Brain microvascular endothelial cell (primary cell): ENCODE results near the gene PARP3.

Experiments used
- DNase-seq: peaks from one replicate; pipeline ENCODE4 v3.0.0-alpha.2; 2020
- H3K27ac ChIP-seq: fragments of 250-450 bp; sonication (Bioruptor Pico); 2 replicates; pipeline ENCODE4 v1.5.1; 2020; ENCODE audit warnings: mild to moderate bottlenecking, moderate library complexity
- H3K27me3 ChIP-seq: fragments of 250-450 bp; sonication (Bioruptor Pico); replicated peaks from 2 replicates; pipeline ENCODE4 v1.5.1; 2020; ENCODE audit warnings: mild to moderate bottlenecking
- H3K36me3 ChIP-seq: fragments of 250-450 bp; sonication (Bioruptor Pico); replicated peaks from 2 replicates; pipeline ENCODE4 v1.5.1; 2020; ENCODE audit warnings: mild to moderate bottlenecking
- H3K4me3 ChIP-seq: 2 replicates; pipeline ENCODE4 v1.5.1; 2011; ENCODE audit warnings: low read depth, mild to moderate bottlenecking, control low read depth, low read length, moderate library complexity
- in situ Hi-C: cut with HindIII; loops from 2 replicates; pipeline ENCODE4 v1.10.0; 2017; ENCODE audit warnings: low sequenced_read_pairs, low pct_ligation_motif_present
- TF ChIP-seq, protein P1 (sequence below): IDR thresholded peaks from 2 replicates; pipeline ENCODE4 v1.5.1; 2011; ENCODE audit warnings: low read depth, mild to moderate bottlenecking, moderate library complexity, low read length, control low read depth, inconsistent platforms; ENCODE audit errors: missing control alignments

Gene PARP3

DNA sequence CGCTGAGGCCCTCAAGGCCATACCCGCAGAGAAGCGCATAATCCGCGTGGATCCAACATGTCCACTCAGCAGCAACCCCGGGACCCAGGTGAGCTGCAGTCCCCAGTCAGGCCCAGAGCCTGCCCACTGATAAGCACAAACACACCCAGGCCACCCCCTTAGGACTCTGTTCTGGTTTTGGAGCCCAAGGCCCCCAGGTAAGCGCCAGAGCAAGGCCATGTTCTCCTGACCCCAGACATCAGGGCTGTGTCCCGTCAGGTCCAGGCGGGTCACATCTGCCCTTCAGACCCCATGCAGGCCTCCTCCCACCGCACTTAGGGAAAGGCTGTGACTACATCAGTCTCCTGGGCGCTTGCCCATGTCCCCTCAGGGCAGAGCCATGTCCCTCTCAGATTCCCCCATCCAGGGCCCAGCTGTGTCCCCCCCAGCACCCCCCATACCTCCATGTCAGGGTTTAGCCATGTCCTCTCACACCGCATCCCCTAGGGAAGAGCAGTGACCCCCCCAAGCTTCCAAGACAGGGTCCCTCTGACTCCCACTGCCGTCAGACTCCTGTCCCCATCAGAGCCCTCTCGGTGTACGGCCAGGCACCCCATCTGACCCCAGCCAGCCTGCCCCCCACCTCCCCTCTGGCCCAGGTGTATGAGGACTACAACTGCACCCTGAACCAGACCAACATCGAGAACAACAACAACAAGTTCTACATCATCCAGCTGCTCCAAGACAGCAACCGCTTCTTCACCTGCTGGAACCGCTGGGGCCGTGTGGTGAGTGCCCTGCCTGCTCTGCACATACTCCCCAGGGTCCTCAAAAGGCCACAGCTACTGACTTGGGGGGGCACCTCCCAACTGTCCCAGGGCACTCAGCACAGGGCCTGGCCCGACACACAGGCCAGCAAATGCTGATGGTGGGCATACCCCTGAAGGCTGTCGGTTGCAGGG is 1.6 kb downstream of the PARP3 start:
- H3K4me3 ChIP-seq = no peak overlapping the region
- TF ChIP-seq, protein P1, sequence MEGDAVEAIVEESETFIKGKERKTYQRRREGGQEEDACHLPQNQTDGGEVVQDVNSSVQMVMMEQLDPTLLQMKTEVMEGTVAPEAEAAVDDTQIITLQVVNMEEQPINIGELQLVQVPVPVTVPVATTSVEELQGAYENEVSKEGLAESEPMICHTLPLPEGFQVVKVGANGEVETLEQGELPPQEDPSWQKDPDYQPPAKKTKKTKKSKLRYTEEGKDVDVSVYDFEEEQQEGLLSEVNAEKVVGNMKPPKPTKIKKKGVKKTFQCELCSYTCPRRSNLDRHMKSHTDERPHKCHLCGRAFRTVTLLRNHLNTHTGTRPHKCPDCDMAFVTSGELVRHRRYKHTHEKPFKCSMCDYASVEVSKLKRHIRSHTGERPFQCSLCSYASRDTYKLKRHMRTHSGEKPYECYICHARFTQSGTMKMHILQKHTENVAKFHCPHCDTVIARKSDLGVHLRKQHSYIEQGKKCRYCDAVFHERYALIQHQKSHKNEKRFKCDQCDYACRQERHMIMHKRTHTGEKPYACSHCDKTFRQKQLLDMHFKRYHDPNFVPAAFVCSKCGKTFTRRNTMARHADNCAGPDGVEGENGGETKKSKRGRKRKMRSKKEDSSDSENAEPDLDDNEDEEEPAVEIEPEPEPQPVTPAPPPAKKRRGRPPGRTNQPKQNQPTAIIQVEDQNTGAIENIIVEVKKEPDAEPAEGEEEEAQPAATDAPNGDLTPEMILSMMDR = no peak
- no peaks in the 10 kb centered on the region for H3K27me3 ChIP-seq
- H3K27ac ChIP-seq = no peak overlapping the region
- H3K36me3 ChIP-seq = no peaks in the 10 kb centered on the region
- in situ Hi-C loops = no loop called here
- no peak for DNase-seq

DNA sequence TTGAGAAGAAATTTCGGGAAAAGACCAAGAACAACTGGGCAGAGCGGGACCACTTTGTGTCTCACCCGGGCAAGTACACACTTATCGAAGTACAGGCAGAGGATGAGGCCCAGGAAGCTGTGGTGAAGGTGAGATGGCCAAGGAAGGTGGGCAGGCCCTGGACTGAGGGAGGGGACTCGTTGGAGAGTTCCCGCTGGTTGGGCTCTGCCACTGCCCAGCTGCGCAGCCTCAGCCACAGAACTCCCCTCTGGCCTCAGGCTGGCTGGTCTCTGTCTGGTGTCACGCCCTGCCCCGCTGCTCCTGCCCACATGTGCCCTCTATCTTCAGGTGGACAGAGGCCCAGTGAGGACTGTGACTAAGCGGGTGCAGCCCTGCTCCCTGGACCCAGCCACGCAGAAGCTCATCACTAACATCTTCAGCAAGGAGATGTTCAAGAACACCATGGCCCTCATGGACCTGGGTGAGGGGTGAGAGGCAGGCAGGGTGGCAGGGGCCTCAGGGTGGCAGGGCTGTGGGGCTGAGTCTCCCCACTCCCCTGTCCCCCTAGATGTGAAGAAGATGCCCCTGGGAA is 2.4 kb downstream of the PARP3 start:
- H3K4me3 ChIP-seq = no peak overlapping the region
- TF ChIP-seq, protein P1 = no peak
- no peak for DNase-seq
- in situ Hi-C loops = no loop called here
- no peaks in the 10 kb centered on the region for H3K27me3 ChIP-seq
- H3K36me3 ChIP-seq = no peaks in the 10 kb centered on the region
- H3K27ac ChIP-seq = no peak overlapping the region

DNA sequence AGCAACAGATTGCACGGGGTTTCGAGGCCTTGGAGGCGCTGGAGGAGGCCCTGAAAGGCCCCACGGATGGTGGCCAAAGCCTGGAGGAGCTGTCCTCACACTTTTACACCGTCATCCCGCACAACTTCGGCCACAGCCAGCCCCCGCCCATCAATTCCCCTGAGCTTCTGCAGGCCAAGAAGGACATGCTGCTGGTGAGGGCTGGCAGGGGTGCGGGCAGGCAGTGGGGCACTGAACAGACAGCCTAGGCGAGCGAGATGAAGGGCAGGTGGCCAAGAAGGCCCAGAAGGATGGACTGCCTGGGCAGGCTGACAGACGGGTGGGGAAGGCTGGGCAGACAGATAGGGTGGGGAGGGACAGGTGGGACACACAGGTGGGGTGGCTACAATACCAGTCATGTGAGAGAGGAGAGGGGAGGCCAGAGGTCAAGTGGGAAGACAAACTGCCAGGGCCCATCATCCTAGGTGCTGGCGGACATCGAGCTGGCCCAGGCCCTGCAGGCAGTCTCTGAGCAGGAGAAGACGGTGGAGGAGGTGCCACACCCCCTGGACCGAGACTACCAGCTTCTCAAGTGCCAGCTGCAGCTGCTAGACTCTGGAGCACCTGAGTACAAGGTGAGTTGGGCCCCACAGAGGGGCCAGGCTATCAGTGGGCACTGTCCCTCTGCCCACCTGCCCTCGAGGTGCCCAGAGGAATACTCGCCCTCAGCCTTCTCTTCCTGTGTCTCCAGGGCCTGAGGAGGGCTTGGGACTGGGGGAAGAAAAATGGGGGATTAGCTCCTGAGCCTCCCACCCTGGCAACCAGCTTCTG is 3.1 kb downstream of the PARP3 start:
- Histone ChIP-seq H3K36me3 (no peaks in the 10 kb centered on the region), H3K4me3 (no peak overlapping the region), H3K27ac (no peak overlapping the region), H3K27me3 (no peaks in the 10 kb centered on the region)
- TF ChIP-seq, protein P1 = no peak
- DNase-seq = no peak
- in situ Hi-C loops = no loop called here

DNA sequence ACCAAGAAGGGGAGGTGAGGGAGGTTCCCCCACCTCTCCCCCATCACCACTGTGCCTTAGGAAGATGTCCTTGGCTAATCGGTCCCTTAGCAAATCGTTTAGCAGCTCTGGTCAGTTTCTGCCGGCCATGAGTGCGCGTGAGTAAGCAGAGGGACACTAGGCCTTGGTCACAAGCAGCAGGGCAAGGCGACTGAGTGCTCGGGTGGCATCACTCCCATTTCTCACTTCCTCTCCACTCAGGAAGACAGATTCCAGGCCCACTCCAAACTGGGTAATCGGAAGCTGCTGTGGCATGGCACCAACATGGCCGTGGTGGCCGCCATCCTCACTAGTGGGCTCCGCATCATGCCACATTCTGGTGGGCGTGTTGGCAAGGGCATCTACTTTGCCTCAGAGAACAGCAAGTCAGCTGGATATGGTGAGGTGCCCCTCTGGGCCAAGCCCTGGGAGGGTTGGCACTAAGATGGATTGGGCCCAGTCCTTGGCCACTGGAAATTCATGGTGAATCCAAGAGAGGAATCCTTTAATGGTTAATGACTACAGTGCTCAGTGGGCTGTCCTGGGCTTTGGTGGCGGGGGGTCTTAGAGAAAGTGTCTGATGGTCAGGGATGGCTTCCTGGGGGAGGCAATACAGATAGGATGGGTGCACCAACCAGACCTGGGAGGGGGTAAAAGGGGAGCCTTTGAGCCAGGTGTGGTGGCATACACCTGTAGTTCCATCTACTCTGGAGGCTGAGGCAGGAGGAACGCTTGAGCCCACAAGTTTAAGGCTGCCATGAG is 4.0 kb downstream of the PARP3 start:
- no peak for DNase-seq
- Histone ChIP-seq H3K36me3 (no peaks in the 10 kb centered on the region), H3K4me3 (no peak overlapping the region), H3K27me3 (no peaks in the 10 kb centered on the region), H3K27ac (no peak overlapping the region)
- in situ Hi-C loops = no loop called here
- TF ChIP-seq, protein P1 = no peak

- Histone ChIP-seq H3K27me3 (no peaks in the 10 kb centered on the region), H3K27ac (no peak overlapping the region), H3K36me3 (no peaks in the 10 kb centered on the region), H3K4me3 (no peak overlapping the region)
- in situ Hi-C loops = no loop called here
- DNase-seq = no peak
- TF ChIP-seq, protein P1 = no peak
Measured at GRCh38 chr3:51946796-51947195, 4.6 kb downstream of the PARP3 start.
